Neural progenitor cell (in vitro differentiated cells): ENCODE data around the gene ZNF536. TPM values are rescaled to one million over a fixed set of nuclear protein-coding genes. Genes with fewer than 3 reads are reported as not detected.

ENCODE experiments used
- DNase-seq: peaks from one replicate; pipeline ENCODE4 v3.0.0-alpha.2; 2016; ENCODE audit warnings: low spot score
- H2AFZ ChIP-seq: fragments of 200-600 bp; sonication (generic); replicated peaks from 2 replicates; pipeline ENCODE4 v1.6.1; 2016; ENCODE audit warnings: antibody characterized with exemption
- H3F3A ChIP-seq: fragments of 200-600 bp; sonication (generic); 2 replicates; pipeline ENCODE4 v1.6.1; 2016; ENCODE audit warnings: antibody characterized with exemption, low read depth
- H3K27ac ChIP-seq: fragments of 200-600 bp; sonication (generic); 2 replicates; pipeline ENCODE4 v1.5.1; 2016; ENCODE audit warnings: mild to moderate bottlenecking
- H3K27me3 ChIP-seq: fragments of 200-600 bp; sonication (generic); 2 replicates; pipeline ENCODE4 v1.6.1; 2016; ENCODE audit warnings: mild to moderate bottlenecking, moderate library complexity
- H3K36me3 ChIP-seq: fragments of 200-600 bp; sonication (generic); 2 replicates; pipeline ENCODE4 v1.5.1; 2016
- H3K4me1 ChIP-seq: fragments of 200-600 bp; sonication (generic); 2 replicates; pipeline ENCODE4 v1.6.1; 2016; ENCODE audit warnings: mixed run types
- H3K4me2 ChIP-seq: fragments of 200-600 bp; sonication (generic); 2 replicates; pipeline ENCODE4 v1.6.1; 2016
- H3K4me3 ChIP-seq: fragments of 200-600 bp; sonication (generic); 2 replicates; pipeline ENCODE4 v1.5.1; 2016
- H3K79me2 ChIP-seq: fragments of 200-600 bp; sonication (generic); 2 replicates; pipeline ENCODE4 v1.6.1; 2016; ENCODE audit warnings: low read depth
- H3K9ac ChIP-seq: fragments of 200-600 bp; sonication (generic); 2 replicates; pipeline ENCODE4 v1.6.1; 2016
- H3K9me3 ChIP-seq: fragments of 200-600 bp; sonication (generic); 2 replicates; pipeline ENCODE4 v1.5.1; 2016; ENCODE audit warnings: low read depth
- H4K20me1 ChIP-seq: fragments of 200-600 bp; sonication (generic); 2 replicates; pipeline ENCODE4 v1.6.1; 2016; ENCODE audit warnings: low read depth
- H3K27ac Mint-ChIP-seq: 3 replicates; pipeline ENCODE4 v1.8.0; 2021; ENCODE audit warnings: mixed read lengths
- H3K27me3 Mint-ChIP-seq: 2 replicates; pipeline ENCODE4 v1.8.0; 2022; ENCODE audit warnings: low read depth, mild to moderate bottlenecking, inconsistent platforms, moderate library complexity, mixed read lengths; ENCODE audit not compliant: insufficient read depth
- H3K36me3 Mint-ChIP-seq: 3 replicates; pipeline ENCODE4 v1.8.0; 2021; ENCODE audit warnings: mixed read lengths
- H3K4me1 Mint-ChIP-seq: 3 replicates; pipeline ENCODE4 v1.8.0; 2021; ENCODE audit warnings: mixed read lengths
- H3K4me3 Mint-ChIP-seq: 3 replicates; pipeline ENCODE4 v1.8.0; 2021; ENCODE audit warnings: mild to moderate bottlenecking, moderate library complexity, mixed read lengths
- H3K9me3 Mint-ChIP-seq: 3 replicates; pipeline ENCODE4 v1.8.0; 2020; ENCODE audit warnings: mixed read lengths
- CTCF ChIP-seq: fragments of 200-600 bp; sonication (generic); IDR thresholded peaks from 2 replicates; pipeline ENCODE4 v1.5.1; 2017; ENCODE audit warnings: antibody characterized with exemption, mild to moderate bottlenecking
- EZH2 ChIP-seq: fragments of 200-600 bp; sonication (generic); IDR thresholded peaks from 2 replicates; pipeline ENCODE4 v1.6.1; 2017; ENCODE audit warnings: antibody characterized with exemption, mild to moderate bottlenecking, moderate library complexity
- EZH2phosphoT487 ChIP-seq: fragments of 200-600 bp; sonication (generic); IDR thresholded peaks from 2 replicates; pipeline ENCODE4 v1.6.1; 2017; ENCODE audit warnings: antibody characterized with exemption
- total RNA-seq: library from RNA; depleted of rRNA; stranded (reverse); fragments of >200 nt; gene quantifications from 2 replicates; pipeline ENCODE4 v1.2.3, GENCODE V29; 2015; ENCODE audit warnings: low replicate concordance

ZNF536 gene
- total RNA-seq, 1 donor from 2014 or later = 0.24 TPM

DNA sequence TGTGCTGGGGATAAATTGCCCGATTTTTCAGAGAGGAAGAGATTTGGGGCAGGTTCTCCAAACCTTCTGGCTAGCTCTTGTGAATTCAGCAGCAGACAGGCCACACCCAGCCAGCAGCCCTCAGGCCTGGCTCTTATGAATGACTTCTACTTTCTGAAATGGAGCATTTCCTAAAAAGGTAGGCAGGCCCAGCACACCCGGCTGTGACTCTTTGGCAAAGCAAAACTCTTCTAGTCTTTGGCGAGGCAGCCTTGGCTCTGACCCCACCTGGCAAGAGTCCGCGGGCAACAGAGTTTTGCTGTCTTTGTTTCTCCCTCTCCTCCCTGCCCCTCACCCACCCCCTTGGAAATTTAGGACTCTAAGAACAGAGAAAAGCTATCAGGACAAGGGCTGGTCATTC, 221.2 kb downstream of the ZNF536 start:
- Histone ChIP-seq H3K4me2 (no peak overlapping the region), H3K9me3 (no peaks in the 10 kb centered on the region), H3K27ac (no peak overlapping the region), H4K20me1 (peaks cover 3% of the 10 kb centered on the region), H3K4me3 (no peak overlapping the region), H3K79me2 (no peaks in the 10 kb centered on the region), H3K36me3 (no peaks in the 10 kb centered on the region), H3F3A (peaks cover 14% of the 10 kb centered on the region), H3K4me1 (peaks cover 27% of the 10 kb centered on the region), H3K27me3 (no peaks in the 10 kb centered on the region), H2AFZ (no peak overlapping the region), H3K9ac (no peak overlapping the region)
- no peaks in the 10 kb centered on the region for H3K9me3 Mint-ChIP-seq
- peaks cover 4% of the 10 kb centered on the region for H3K27me3 Mint-ChIP-seq
- no peak for DNase-seq
- H3K4me1 Mint-ChIP-seq = peaks cover 21% of the 10 kb centered on the region
- H3K36me3 Mint-ChIP-seq = no peaks in the 10 kb centered on the region
- no peak overlapping the region for H3K4me3 Mint-ChIP-seq
- TF ChIP-seq EZH2 = no peak
- no peak for TF ChIP-seq CTCF
- no peak for TF ChIP-seq EZH2phosphoT487
- no peak overlapping the region for H3K27ac Mint-ChIP-seq

- Histone ChIP-seq H3K4me2 (no peak overlapping the region), H3K9me3 (no peaks in the 10 kb centered on the region), H3K36me3 (no peaks in the 10 kb centered on the region), H3K9ac (no peak overlapping the region), H4K20me1 (peaks cover 3% of the 10 kb centered on the region), H3K4me1 (peaks cover 27% of the 10 kb centered on the region), H3K27me3 (no peaks in the 10 kb centered on the region), H3K4me3 (no peak overlapping the region), H2AFZ (no peak overlapping the region), H3F3A (peaks cover 14% of the 10 kb centered on the region), H3K79me2 (no peaks in the 10 kb centered on the region), H3K27ac (no peak overlapping the region)
- Mint-ChIP-seq H3K4me1 (peaks cover 21% of the 10 kb centered on the region), H3K27ac (peak overlapping the region; percentile 54), H3K4me3 (no peak overlapping the region), H3K9me3 (no peaks in the 10 kb centered on the region), H3K36me3 (no peaks in the 10 kb centered on the region), H3K27me3 (peaks cover 4% of the 10 kb centered on the region)
- TF ChIP-seq EZH2phosphoT487 = no peak
- no peak for TF ChIP-seq EZH2
- no peak for TF ChIP-seq CTCF
- no peak for DNase-seq
Measured at GRCh38 chr19:30593975-30594745, 222.0 kb downstream of the ZNF536 start.

DNA sequence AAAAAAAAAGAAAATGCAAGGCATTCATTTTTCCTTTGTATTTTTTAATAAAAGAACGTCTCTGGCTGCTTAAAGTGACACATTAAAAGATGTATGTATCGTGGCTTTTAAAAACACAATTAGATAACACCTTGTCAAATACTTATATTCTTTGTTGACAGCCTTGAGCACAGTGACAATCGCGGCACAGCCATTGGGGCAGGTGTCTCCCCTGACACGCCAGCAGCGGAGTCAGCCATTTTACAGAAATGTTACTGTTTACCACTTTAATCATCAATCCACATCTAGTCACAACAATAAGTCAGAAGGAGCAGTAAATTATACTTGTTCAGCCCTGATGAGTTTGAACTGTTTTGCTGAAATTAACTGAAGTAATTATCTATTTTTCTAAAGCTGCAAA, 224.1 kb downstream of the ZNF536 start:
- Histone ChIP-seq H3K4me1 (peaks cover 27% of the 10 kb centered on the region), H3F3A (peaks cover 14% of the 10 kb centered on the region), H3K9ac (no peak overlapping the region), H3K9me3 (no peaks in the 10 kb centered on the region), H3K79me2 (no peaks in the 10 kb centered on the region), H2AFZ (no peak overlapping the region), H4K20me1 (peaks cover 3% of the 10 kb centered on the region), H3K4me3 (no peak overlapping the region), H3K27ac (no peak overlapping the region), H3K36me3 (no peaks in the 10 kb centered on the region), H3K4me2 (peak overlapping the region; percentile 67), H3K27me3 (no peaks in the 10 kb centered on the region)
- no peak overlapping the region for H3K27ac Mint-ChIP-seq
- H3K36me3 Mint-ChIP-seq = no peaks in the 10 kb centered on the region
- DNase-seq = no peak
- no peak overlapping the region for H3K4me3 Mint-ChIP-seq
- TF ChIP-seq EZH2 (no peak), CTCF (no peak)
- no peaks in the 10 kb centered on the region for H3K9me3 Mint-ChIP-seq
- peaks cover 6% of the 10 kb centered on the region for H3K27me3 Mint-ChIP-seq
- H3K4me1 Mint-ChIP-seq = peaks cover 28% of the 10 kb centered on the region
